ENCODE data around the gene MYO18A. TPM values are rescaled to one million over a fixed set of nuclear protein-coding genes. Genes with fewer than 3 reads are reported as not detected.
A peak's percentile ranks its signal among the peaks of the same experiment; 100 is the strongest.

MYO18A gene
- total RNA-seq, 2 donors from 2014 or later: 34.6 to 80.5 TPM

- DNase-seq (ENCODE audit: low spot score): no peak
- Histone ChIP-seq H3K27me3 (replicated peaks; ENCODE audit: insufficient read depth) (no peaks in the 10 kb centered on the region), H3K9me3 (no peaks in the 10 kb centered on the region), H3K4me3 (no peak overlapping the region), H3K27ac (no peak overlapping the region), H3K4me1 (replicated peaks) (peaks cover 4% of the 10 kb centered on the region), H3K36me3 (no peaks in the 10 kb centered on the region)
- WGBS: 81% methylated on average over 11 of the region's 11 CpGs
- TF ChIP-seq POLR2A (IDR thresholded peaks at IDR 0.05) (no peak), POLR2AphosphoS5 (IDR thresholded peaks at IDR 0.05) (no peak)
- TF ChIP-seq, protein P1, sequence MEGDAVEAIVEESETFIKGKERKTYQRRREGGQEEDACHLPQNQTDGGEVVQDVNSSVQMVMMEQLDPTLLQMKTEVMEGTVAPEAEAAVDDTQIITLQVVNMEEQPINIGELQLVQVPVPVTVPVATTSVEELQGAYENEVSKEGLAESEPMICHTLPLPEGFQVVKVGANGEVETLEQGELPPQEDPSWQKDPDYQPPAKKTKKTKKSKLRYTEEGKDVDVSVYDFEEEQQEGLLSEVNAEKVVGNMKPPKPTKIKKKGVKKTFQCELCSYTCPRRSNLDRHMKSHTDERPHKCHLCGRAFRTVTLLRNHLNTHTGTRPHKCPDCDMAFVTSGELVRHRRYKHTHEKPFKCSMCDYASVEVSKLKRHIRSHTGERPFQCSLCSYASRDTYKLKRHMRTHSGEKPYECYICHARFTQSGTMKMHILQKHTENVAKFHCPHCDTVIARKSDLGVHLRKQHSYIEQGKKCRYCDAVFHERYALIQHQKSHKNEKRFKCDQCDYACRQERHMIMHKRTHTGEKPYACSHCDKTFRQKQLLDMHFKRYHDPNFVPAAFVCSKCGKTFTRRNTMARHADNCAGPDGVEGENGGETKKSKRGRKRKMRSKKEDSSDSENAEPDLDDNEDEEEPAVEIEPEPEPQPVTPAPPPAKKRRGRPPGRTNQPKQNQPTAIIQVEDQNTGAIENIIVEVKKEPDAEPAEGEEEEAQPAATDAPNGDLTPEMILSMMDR (IDR thresholded peaks at IDR 0.05): no peak
- intact Hi-C loops (cut with DNase I): no loop called here
Observed at GRCh38 chr17:29158096-29158487, 22.1 kb downstream of the MYO18A start.

GRCh38 chr17:29157310-29157709, 22.9 kb downstream of the MYO18A start:
- intact Hi-C loops (cut with DNase I): no loop called here

DNA sequence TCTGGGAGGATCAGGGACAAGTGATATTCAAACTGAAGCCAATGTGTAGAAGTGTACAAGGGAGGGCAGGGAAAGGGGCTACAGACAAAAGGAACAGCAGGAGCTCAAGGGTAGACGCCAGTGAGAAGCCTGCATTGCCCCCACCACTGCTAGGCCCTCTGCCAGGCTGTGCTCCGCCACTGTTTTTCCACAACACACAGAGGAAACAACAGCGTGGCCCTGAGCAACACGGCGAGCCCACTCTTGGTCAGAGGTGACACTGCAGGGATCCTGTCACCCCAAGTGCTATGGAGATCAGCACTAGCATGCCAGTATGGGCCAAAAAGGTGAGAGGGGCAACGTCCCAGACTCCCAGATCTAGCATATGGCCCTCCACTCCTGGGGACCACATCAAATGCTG, 23.4 kb downstream of the MYO18A start:
- TF ChIP-seq POLR2A (IDR thresholded peaks at IDR 0.05): no peak
- H3K4me3 ChIP-seq: no peak overlapping the region
- H3K4me1 ChIP-seq (replicated peaks): peaks cover 4% of the 10 kb centered on the region
- intact Hi-C loops (cut with DNase I): no loop called here
- no peak overlapping the region for H3K27ac ChIP-seq
- no peaks in the 10 kb centered on the region for H3K27me3 ChIP-seq (replicated peaks; ENCODE audit: insufficient read depth)
- no peaks in the 10 kb centered on the region for H3K9me3 ChIP-seq
- no peaks in the 10 kb centered on the region for H3K36me3 ChIP-seq
- DNase-seq (ENCODE audit: low spot score): no peak
- 92% methylated on average over 6 of the region's 6 CpGs for WGBS

More at GRCh38 chr17:29157310-29157709, 22.9 kb downstream of the MYO18A start:
- 95% methylated on average over 1 of the region's 1 CpG for WGBS
- Histone ChIP-seq H3K9me3 (no peaks in the 10 kb centered on the region), H3K36me3 (no peaks in the 10 kb centered on the region), H3K27me3 (replicated peaks; ENCODE audit: insufficient read depth) (no peaks in the 10 kb centered on the region), H3K4me1 (replicated peaks) (peaks cover 4% of the 10 kb centered on the region), H3K4me3 (no peak overlapping the region), H3K27ac (no peak overlapping the region)
- DNase-seq (ENCODE audit: low spot score): no peak
- TF ChIP-seq, protein P1 (IDR thresholded peaks at IDR 0.05): no peak
- TF ChIP-seq POLR2A (IDR thresholded peaks at IDR 0.05) (no peak), POLR2AphosphoS5 (IDR thresholded peaks at IDR 0.05) (no peak)

DNA sequence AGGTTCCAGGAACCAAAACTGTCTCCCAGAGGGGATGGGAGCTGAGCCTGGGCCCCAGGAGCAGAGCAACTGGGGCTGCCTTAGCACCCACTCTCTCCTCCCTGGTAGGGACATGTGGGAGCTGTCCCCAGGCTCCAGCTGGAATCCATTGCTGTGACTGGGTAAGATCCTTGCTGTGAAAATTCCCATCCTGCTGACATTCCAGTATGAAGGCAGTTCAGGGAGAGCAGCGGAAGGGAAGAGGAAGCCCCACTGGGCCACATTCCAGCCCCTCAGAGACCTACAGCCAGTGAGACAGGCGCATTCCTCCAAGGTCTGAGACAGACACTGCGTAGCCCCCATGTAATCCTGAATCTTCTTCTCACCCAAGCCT, 24.2 kb downstream of the MYO18A start:
- DNase-seq (ENCODE audit: low spot score): no peak
- peak overlapping the region; percentile 40 to 56 for H3K27ac ChIP-seq
- no peak overlapping the region for H3K4me3 ChIP-seq
- no peaks in the 10 kb centered on the region for H3K9me3 ChIP-seq
- H3K36me3 ChIP-seq: no peaks in the 10 kb centered on the region
- no peak for TF ChIP-seq POLR2A (IDR thresholded peaks at IDR 0.05)
- TF ChIP-seq, protein P1 (IDR thresholded peaks at IDR 0.05): no peak
- no peak for TF ChIP-seq POLR2AphosphoS5 (IDR thresholded peaks at IDR 0.05)
- WGBS: 81% methylated on average over 3 of the region's 3 CpGs
- H3K4me1 ChIP-seq (replicated peaks): peaks cover 4% of the 10 kb centered on the region
- no peaks in the 10 kb centered on the region for H3K27me3 ChIP-seq (replicated peaks; ENCODE audit: insufficient read depth)
- intact Hi-C loops (cut with DNase I): no loop called here

GRCh38 chr17:29155227-29155965, 24.8 kb downstream of the MYO18A start:
- intact Hi-C loops (cut with DNase I): no loop called here
- 66% methylated on average over 11 of the region's 11 CpGs for WGBS
- Histone ChIP-seq H3K4me1 (replicated peaks) (peaks cover 4% of the 10 kb centered on the region), H3K27me3 (replicated peaks; ENCODE audit: insufficient read depth) (no peaks in the 10 kb centered on the region), H3K36me3 (no peaks in the 10 kb centered on the region), H3K4me3 (no peak overlapping the region), H3K27ac (peak overlapping the region; percentile 40 to 56), H3K9me3 (no peaks in the 10 kb centered on the region)
- TF ChIP-seq POLR2AphosphoS5 (IDR thresholded peaks at IDR 0.05): no peak
- TF ChIP-seq, protein P1 (IDR thresholded peaks at IDR 0.05): peak in 1 of 4 experiments; percentile 3
- DNase-seq (ENCODE audit: low spot score): no peak

Measured in prostate gland (tissue), 2 donors.